ENCODE measurements around the gene MTMR6.

Gene MTMR6

GRCh38 chr13:25217023-25217885 is 70.0 kb downstream of the MTMR6 start:
- peak; percentile 90 for DNase-seq (ENCODE audit: low spot score)

DNA sequence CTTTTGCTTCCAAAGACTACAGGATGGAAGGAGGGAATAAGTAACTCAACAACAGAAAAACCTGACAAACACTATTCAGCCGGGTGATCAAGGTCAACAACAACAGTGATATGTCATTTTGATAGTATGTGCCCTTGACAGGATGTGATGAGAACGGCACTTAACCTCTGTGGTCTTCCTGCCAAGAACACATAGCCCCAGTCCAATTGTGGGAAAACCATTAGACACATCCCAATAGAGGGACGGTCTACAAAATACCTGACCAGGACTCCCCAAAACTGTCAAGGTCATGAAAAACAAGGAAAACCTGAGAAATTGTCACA is 72.1 kb downstream of the MTMR6 start:
- DNase-seq (ENCODE audit: low spot score) = peak; percentile 71

GRCh38 chr13:25214491-25215252 is 72.6 kb downstream of the MTMR6 start:
- peak; percentile 60 for DNase-seq (ENCODE audit: low spot score)

DNA sequence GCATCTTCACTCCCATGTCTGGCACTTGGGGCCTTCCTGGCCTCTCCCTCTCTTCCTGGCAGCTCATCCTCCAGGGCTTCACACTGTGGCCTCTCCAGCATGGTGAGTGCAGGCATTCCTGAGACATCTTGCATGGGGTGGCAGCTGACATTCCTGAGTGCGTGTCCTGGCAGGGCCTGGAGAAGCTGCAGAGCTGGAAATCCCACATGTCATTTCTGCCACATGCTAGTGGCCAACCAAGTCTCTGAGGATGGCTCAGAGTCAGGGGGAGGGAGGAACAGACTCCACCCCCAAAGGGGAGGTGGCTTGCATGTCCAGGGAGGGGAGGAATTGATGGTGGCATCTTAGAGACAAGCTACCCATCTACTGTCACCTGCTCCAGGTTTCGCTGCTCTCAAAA is 73.6 kb downstream of the MTMR6 start:
- DNase-seq (ENCODE audit: low spot score) = peak; percentile 76

DNA sequence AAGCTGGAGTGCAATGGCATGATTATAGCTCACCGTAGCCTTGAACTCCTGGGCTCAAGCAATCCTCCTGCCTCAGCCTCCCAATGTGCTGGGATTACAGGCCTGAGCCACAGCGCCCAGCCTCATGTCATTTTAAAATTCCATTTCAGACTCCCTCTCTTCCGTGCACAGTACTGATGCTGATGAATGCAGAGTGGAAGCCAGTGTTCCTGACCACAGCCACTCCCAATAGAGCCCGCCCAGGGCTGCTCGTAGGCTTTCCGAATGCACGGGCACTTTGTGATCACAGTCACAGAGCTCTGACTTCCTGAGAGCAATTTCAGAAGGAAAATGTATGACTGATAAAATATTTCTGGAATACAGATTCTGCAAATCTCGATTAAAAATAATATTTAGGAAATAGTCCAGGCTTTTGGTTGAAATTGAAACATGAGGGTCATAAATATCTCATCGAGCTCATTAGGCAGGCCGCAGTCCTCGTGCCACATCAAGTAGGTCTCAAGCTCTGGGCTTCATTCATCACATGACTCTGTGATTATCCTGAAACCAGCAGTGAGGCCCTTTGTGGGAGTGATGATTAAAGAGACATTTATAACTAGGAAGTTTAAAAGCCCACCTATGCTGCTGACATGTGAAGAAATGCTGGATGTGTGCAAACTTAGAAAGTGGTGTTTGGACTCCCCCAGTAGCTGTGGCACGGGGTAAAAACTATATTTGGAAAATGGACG is 76.3 kb downstream of the MTMR6 start:
- no peak for DNase-seq (ENCODE audit: low spot score)

- DNase-seq (ENCODE audit: low spot score) = no peak
These were observed 79.9 kb downstream of the MTMR6 start for GRCh38 chr13:25207291-25207810.

DNA sequence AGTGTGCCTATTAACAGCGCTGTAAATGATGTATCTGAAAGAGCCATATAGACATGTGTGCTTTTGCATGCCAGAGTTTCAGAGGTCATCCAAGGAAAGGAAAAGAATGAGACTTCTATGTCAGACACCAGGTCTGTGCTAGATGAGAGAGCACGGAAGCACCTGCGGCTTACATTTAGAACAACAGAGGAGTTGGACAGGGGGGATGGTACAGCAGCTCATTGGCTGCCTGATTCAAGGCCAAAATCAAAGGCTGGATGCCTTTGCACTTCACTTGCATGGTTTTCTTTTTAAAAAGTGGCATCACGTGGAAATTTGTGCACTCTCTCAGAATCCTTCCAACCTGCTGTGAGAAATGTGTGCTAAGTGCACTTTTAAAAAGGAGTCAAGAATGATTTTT is 82.4 kb downstream of the MTMR6 start:
- DNase-seq (ENCODE audit: low spot score) = no peak

DNA sequence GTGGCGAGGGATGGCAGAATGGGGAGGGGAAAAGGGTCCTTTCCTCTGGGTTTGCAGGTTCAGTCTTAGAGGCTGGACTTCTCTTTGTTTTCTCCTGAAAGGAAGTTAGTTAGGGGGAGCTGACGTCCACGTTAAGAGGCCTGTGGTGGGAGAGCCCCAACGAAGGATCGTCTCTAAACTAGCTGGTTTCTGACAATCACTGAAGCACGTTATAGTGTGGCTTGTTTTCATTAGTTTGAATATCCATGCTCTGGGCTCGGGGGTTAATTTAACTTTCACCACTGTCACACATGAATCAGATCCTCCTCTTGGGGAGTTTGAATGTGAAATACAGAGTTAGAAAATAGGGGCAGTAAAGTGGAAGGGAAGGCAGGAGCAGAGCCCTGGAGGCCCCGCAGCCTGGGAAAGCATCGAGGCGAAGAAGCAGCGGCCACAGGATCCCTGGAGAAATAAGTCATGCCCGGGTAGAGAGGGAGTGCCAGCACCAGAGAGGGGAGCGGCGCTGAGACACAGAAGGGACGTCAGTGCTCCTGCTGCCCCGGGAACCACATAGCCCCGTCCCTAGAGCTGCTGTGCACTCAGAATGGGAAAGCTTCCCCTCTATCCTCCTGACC is 84.1 kb downstream of the MTMR6 start:
- DNase-seq (ENCODE audit: low spot score) = peak; percentile 59

DNA sequence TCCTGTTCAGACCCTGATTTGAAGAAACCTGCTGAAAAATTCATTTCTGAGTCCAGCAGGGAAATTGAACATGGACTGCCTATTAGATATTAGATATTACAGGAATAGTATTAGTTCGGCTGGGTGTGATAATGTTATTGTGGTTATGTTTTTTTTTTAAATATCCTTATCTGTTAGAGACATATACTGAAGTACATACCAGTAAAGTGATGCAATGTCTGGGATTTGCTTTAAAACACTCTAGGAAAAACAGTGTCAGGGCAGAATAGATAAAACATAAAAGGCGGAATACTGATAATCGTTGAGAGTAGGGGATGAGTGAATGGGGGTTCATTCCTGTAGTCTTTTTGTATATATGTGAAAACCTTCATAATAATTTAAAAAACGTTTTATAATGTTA is 86.5 kb downstream of the MTMR6 start:
- DNase-seq (ENCODE audit: low spot score) = no peak

DNA sequence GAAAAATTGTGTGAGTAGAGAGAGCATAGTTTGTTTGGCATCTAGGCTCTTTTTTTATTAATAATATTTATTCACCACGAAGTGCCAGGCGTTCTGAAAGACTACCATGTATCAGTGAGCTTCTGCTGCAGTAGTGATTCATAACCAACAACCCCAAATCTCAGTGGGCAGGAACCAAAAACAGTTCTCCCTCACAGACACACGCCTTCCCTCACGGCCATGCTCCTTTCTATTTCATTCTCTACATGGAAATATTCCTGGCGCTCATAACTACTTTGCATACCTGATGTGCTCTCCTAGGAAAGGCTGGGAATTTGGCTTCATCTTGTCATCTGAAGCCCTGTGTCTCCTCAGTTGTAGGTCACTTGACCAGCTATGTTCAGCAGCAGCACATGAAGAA is 88.6 kb downstream of the MTMR6 start:
- no peak for DNase-seq (ENCODE audit: low spot score)

GRCh38 chr13:25196971-25197370 is 90.3 kb downstream of the MTMR6 start:
- peak; percentile 46 for DNase-seq (ENCODE audit: low spot score)
